HG03460 (cell line): ENCODE measurements around the gene EXPH5.

Experiments used
- ATAC-seq: cut with Tn5 transposase; IDR thresholded peaks from one replicate; pipeline ENCODE4 v1.9.1; 2021; ENCODE audit not compliant: unreplicated experiment

The EXPH5 gene

DNA sequence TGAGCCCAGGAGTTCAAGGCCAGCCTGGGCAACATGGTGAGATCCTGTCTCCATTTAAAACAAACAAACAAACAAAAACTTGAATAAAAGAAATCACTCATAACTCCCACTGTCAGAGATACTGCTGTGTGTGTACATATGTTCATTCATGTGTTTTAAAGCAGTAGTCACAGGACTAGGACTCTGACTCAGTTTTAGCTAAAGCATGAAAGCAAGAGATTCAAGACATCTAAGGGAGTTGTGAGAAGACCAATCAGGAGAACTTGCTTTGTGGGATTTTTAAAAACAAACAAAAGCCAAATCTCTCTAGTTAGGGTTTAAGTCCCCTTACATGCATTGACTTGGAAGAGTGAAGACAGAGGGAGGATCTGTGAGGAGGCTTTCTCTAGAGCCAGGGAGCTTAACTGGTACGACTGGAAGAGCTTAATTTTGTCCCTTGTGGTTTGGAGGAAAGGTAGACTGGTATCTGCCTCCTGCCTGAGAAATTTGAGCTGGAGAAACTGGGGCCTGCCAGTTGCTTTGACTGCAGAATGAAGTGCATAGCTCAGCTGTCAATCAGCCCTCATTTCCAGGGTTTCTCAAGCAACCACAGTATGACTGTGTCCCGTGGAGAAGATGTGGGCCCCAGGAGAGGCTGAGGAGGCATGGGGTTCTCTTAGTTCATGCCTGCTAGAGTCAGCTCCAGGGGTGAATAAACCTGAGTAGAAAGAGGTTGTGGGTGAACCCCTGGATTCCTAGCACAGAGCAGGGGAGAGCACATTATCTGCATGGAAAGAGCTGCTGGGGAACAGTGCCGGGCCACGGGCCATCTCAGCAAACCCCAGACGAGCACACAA lies 30.6 kb downstream of the EXPH5 start:
- no peak for ATAC-seq

DNA sequence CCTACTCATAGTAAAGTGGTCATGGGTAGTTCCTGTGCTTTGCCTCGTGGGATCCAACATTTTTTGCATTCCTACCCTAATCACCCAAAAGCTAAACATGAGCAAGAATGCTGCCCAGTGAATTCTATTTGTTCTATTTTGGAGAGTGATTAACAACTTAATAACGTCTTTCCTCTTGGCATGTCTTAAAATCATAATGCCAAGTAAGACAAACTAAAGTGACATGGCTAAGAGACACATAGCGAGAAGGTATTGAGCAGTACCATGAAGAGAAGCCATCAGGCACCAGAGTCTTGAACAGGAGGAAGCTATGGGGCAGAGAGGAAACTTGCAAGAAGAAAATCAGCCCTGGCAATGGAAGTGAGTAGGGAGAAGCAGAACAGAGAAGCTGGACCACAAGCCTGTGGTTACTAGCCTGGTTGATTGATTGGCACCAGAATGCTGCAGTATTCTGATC lies 32.0 kb downstream of the EXPH5 start:
- no peak for ATAC-seq

DNA sequence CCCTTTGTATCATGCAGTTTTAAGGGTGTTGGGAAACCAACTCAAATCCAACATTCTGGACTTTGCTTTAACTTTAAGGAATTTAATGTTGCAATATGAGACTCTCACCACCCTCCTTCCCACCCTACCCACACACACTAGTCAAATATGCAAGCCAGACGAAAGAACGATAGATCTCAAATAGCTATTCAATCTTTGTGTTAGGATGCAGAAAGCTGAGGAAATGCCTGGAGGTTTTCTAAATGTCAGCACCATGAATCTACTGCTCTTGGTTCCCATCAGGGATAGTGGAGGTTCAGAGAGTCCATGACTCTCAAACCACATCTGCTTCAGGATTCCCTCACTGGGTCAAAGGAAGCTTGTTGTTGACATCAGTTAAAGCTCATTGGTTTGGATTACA lies 33.7 kb downstream of the EXPH5 start:
- ATAC-seq: no peak

DNA sequence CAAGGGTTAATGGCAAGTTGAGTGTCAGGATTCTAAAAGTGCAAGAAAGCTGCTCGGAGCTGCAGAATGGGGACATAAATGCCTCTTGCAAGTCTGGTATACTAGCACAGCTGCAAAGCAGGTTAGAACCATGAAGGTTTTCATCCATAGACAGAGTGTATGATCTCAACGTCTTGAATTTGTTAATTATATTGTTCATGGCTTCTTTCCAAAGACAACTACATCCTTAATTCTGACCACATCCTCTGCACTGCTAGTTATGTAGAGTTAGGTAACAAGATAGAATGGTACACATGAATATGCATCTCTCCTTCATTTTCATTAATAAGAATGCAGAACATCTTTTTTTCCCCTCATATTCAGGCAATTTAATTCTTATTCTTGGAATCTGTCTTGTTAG lies 34.2 kb downstream of the EXPH5 start:
- ATAC-seq: no peak

DNA sequence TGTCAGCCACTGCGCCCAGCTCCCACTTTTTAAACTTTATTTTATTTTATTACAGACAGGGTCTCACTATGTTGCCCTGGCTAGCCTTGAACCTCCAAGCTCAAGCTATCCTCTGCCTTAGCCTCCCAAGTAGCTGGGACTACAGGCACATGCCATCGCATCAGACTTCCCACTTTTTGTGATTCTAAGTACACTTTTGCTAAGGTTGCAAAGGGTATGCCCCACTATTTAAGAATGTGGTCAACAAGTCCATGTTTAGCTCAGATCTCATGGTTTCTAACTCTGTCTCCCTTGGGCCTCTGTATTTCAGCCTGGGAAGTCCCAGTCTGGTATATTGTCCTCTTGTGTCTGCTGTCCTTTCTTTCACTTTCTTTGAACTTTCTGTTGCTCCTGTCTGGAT lies 35.3 kb downstream of the EXPH5 start:
- peak; percentile 84 for ATAC-seq

DNA sequence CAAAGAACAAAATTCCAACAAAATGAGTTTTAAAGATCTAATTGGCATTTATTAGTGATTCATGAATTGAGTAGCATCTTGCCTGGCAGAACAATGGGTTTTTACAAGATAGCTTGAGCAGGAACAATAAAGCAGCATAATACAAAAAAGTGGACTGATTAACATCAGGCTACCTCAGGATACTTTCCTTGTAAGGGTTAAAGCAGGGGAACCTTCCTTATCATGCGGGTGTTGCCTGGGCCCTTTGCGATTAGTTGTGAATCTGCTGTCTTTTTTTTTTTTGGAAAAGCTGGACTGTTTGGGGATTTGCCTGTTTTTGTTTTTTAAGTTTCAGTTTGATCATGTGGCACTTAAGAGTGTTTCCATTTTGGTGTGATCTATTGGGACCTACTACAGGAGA lies 37.5 kb downstream of the EXPH5 start:
- no peak for ATAC-seq

DNA sequence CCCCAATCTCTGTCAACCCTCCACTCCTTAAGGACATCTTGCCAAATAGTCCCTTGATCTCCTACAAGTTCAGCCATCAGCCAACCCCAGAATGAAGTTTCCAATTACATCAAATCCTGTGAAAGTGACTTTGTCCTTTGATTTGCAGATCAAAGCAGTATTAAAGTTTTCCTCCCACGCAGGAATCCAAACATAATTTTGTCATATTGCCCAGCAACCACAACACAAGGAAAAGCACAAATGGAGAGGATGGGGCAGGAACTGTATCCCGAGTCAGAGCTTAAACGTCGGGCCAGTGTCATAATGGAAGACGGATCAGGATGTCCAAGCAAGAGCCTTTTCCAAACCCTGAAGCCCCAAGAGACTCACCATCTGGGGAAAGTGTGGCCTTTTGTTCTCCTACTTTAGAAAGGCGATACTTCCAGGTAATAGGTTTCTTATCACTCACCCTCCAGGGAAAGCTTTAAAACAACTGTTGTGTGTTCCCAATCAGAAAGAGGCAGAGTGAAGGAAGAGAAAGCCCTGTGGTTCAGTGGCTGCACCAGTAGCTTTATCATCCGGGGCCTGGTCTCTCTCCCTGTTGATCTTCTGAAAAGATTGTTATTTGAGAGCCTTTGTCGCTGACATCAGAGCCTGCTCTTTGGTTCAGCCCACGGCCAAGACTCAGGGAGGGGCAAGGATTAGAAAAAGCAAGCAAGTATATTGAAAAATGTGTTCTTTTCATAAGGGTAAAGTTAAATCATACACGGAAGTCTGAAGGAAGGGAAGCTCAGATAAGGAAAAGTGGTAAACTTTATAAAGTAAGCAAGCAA lies 41.7 kb downstream of the EXPH5 start:
- no peak for ATAC-seq

DNA sequence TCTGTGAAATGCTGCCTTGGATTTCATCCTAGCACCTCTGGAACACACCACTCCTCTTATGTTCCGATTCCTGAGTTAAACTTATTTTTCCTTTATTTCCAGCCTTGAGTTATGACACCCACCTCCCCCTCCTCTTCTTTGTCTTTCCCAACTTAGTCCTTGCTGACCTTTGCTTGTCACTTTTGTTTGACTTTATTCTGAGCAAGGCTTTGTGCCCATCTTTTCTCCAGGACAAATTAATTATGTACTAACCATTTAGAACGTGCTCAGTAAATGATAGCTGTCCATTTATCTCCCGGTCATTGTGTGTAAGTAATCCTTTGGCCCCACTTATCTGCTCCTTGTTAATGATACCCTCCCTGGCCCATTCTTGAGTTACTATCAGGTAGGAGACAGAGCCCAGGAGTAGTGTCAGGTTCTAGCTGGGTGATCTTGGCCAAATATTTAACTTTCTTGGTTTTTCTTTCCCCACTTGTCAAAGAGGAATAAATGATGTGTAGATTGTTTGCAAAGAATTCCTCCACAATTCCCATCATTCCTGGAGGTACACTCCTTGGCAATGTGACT lies 44.2 kb downstream of the EXPH5 start:
- ATAC-seq: no peak

DNA sequence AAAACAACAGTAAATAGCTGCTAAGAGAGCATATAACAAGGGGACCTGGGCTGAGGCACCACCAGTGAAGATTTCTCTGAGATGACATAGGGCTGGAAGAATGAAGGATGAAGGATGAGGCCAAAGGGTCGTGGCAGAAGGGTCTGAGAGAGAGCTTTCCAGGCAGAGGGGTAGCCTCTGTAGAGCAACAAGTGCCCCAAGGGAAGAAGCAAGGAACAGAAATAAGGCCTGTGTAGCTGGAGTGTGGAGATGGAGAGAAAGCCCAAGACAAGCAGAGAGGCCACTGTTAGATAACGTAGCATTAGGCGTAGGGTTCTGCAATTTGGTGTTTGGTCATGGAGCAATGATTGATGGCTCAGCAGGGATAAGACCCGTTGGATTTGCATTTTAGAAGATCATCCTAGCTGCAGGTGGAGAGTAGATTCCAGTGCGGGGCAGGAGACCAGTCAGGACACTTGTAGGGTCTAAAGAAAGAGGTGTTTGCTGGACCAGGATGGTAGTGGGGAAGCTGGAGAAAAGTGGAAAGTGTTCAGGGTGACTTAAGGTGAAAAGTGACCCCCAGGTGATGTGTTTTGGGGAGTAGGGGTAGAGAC lies 47.6 kb downstream of the EXPH5 start:
- ATAC-seq: no peak

DNA sequence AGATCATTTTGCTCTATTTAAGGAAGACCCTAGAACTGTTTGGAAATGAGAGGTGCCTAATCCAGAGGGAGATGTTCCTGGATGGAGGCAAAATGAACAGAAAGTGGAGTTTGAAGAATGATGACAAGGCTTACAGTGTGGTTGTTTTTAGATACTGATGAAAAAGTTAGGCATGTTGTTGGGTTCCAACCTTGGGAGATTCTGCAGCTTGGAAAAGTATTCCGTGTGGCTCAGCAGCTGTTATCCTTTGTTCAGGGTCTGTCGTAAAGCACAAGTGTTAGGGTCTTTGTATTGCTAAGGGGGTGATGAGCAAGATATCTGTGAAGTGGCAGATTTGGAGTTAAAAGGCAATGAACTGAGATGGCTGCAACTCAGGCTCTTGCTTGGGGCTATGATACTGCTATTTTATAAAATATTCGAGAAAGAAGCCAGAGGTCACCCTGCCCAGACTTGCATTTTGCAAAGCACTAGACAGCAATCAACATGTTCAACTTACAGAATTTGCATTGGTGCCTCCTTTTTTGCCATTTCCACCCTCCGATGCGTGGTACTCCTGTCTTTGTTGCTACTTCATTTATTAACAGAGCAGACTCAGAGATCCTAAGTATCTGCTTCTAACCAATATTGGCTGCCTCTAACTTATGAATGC lies 50.1 kb downstream of the EXPH5 start:
- no peak for ATAC-seq

DNA sequence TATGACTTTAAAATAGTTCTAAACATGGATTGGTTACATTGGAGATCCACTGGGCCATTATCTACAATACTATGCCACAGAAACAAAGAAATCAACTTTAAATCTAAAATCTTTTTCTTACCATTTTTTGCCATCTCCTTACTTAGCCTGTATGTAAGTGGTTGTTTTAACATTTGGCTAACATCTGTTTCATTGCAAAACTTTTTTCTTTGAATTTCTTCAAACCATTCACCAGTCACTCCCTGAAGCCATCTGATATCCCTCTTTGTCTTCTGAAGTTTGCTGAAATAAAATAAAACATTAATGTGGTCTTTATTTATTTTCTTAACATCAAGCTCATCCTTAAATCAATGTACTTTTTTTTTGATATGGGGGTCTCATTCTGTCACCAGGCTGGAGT lies 52.0 kb downstream of the EXPH5 start:
- no peak for ATAC-seq

DNA sequence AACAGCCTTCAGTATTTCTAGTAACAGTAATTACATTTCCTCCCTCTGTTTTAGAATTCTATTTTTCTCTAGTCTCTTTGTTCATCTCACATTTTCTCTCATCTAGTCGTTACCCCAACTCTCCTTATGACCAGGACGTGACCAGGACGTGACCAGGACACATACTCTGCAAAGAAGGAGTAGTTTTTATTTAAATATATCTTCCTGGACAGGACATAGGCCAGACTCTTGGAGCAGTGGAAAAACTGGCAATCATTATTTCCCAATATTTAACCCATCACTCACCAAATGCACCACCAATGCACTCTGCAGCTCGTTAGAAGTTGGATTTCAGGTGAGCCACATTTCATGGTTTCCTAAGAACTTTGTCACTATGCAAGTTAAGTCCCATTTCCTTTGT lies 55.1 kb downstream of the EXPH5 start:
- ATAC-seq: no peak

DNA sequence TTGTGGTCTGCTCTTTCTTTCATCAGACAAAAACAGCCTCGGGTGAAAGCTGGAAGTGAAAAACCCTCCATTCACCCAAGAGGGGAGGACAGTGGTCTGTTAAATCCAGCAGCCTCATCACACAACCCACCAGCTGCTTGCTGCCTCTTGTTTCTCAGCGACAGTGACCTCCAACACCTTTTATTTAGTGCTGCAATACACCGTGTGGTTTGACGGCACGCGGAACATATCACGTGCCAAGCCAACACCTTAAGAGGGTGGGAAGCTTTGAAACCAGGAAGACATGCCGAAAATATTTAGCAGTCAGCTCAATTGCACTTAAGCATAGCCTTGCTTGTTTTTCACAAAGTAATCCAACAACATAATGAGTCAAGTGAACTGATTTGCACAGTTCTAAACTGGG lies 55.5 kb downstream of the EXPH5 start:
- peak; percentile 54 for ATAC-seq

DNA sequence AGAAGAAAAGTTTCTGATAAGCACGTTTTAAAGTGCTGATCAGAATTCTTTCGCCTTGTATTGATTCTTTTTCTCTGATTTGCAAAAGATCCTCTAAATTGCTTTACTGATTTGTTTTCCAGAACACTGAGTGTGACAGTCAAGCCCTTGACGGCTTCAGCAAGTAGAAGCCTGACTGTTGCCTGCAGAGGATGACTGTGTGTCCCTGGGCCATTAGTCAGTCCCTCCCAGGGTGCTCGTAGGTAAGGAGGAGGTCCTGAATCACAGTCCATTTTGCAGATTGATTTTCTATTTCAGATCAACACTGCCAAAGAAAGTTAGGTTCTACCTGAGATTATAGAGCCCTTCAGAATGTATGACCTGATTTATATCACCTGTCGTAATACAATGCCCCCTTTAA lies 56.8 kb downstream of the EXPH5 start:
- no peak for ATAC-seq

DNA sequence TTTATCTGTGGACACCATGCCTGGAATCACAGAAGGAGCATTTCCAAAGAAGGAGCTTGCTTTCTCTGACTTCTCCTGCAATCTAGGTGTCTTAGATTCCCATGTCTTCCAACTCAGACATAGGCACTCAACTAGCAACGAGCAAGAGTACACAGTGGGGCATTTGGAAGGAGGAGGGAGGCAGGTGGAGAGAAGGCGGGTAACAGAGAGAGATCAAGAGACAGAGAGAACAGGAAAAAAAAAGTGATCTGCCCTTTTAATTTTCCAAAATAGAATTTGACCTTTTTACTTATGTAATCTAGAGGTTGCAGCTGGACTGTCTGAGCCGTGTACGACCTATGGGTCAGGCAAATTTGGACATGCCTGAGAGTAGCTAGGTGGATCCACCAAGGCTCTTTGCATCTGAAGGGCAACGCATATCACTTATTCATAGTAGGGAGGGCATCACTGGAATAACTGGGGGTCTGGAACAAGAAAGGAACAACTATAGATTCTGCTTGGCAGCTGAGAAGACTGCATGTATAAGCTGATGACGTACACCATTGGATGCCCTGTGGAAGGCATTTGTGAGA lies 58.1 kb downstream of the EXPH5 start:
- ATAC-seq: no peak

DNA sequence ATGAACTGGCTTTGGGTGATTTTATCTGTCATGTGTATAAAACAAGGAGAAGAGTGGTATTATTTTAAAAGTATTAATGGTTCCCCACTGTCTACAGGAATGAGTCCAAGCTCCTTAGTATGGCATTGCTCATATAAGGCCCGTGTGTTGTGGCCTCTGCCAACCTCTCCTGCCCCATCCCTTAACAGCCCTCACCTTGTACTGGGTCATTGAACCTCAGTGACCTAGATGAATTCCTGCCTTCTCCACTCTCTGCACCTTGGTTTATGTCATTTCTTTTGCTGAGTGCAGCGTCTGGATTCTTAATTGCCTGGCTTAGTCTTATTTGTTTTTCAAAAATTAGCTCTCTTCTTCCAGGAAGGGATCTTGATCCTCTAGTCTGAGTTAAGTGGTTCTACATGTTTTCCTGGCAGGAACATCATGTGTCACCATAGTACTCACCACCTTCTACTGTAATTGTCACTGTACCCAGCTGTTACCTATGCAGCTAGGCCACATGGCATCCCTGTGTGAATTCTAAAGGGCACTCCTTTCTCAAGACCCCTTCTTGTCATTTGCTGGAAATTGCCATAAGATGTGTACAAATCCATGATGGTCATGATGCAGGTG lies 59.2 kb downstream of the EXPH5 start:
- ATAC-seq: no peak

DNA sequence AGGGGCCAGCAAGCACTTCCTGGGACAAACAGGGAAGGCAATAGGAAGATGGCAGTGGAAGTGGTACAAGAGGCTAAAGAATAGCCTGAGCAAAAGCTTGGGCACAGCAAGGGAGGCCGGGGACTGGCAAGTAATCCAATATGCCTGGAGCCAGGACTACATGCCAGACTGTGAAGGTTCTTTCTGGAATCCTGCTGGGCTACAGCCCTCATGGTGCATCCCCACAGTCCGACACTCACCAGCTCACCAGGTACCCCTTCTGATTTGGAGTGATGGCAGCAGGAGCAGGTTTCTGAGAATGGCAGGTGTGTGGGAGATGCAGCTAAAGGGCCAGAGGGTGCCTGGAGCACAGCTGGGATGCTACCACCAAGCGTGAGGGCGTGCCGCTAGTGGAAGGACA lies 63.1 kb downstream of the EXPH5 start:
- no peak for ATAC-seq

DNA sequence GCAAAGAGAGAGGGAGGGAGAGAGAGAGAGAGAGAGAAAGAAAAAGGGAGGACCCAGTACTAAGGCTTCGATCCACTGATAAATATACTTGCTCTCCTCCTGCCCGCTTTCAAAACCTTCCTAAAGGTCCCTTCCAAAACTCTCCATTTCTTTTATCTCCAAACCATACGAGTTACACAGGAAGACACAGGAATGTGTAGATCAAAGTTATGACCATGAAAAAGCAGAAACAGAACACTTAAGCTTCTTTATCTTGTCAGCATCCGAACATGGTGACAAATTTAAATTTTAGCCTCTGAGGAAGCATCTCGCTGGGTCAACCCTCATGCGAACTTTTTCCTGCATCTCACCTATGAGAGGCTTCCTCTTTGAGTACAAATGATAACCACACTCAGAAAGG lies 66.2 kb downstream of the EXPH5 start:
- no peak for ATAC-seq

DNA sequence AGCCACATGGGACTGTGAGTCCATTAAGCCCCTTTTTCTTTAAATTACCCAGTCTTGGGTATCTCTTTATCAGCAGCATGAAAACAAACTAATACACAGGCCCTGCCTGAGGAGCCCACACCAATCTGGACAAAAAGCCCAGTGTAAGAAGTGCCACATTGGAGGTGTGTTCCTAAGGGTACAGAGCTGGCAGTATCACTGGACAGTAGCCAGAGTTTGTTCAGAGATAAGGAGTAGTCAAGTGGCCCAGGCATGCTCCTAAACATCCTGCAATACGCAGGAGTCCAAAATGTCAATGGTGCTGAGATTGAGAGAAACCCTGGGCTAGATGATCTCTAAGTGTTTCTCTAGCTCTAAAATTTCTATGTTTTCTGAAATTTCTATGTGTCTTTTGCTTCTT lies 68.4 kb downstream of the EXPH5 start:
- no peak for ATAC-seq

DNA sequence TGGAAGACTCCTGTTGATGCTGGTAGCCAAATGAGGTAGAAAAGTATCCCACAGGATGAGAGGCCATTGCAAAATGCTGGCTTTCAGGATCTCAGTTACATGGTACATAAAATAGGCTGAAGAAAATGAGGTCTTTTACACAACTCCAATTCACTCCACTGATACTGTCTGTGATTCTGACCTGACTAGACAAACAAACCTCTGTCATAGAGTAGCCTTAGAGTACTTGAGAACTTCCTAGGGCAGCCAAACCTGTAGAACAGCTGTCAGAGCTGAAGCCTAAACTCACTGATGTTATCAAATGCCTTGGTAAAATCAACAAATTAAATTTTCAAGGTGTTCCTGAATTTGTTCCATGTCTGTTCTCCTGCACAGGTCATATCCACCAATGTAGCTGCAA lies 69.1 kb downstream of the EXPH5 start:
- ATAC-seq: no peak
